Cerebellar cortex (tissue), 1 donor: ENCODE results near the gene FRMD4A.
A peak's percentile ranks its signal among the peaks of the same experiment; 100 is the strongest.
"Not testable (repeated sequence)": the region's sequence is repeated elsewhere in the genome, so short reads cannot be mapped to it uniquely, and the experiment has no call there.

ENCODE experiments used
- DNase-seq: peaks from one replicate; pipeline ENCODE4 v3.0.0-alpha.2; 2015; ENCODE audit warnings: low spot score

The FRMD4A gene

DNA sequence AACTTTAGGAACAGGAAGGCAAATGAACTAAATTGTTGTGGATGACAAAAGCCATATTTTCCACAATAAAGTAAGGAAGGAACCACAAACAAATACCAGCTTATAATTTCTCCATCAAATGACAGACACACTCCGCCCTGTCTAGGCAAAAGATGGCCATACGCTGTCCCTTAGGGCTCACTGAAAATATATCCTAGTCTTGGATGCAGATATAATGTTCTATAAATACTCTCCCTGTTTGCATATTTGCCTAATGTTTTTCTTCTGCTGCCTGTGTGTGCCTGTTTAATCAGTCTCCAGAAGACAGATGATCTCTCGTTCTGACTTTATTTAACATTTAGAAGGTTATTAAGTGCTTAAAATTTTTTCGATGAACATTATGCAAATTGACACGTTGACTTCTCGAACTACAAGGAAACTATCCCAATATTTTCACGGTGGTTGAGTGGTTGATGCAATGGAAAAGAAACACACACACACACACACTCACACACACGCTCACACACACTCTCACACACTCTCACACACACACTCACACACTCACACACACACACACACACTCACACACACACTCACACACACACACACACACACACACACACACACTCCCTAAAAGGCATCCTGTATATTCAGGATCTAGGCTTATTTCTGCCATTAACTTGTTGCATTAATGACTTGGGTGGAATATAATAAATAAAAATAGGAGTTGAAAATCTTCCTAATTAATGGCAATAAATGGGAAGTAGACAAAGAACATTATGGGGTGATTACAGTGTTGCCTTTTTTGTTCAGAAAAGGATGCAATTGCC is 446.9 kb downstream of the FRMD4A start:
- no peak for DNase-seq

- DNase-seq = peak; percentile 59
These were observed 448.5 kb downstream of the FRMD4A start for GRCh38 chr10:13882119-13882711.

DNA sequence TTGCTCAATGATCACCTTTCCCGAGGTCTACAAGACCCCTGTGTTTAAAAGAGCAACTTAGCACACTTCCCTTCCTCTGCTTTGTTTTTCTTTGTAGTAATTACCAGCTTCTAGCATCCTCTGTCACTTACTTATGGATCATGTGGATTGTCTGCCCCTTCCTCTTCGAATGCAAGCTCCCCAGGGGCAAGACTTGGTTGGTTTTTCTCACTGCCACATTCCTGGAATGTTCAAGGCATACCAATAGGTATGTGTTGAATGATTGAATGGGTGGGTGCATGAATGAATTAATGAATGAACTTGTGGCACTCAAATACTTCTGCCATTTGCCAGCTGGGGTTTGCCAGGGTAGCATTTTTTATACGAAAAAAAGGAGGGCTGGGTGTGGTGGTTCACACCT is 450.0 kb downstream of the FRMD4A start:
- no peak for DNase-seq

DNA sequence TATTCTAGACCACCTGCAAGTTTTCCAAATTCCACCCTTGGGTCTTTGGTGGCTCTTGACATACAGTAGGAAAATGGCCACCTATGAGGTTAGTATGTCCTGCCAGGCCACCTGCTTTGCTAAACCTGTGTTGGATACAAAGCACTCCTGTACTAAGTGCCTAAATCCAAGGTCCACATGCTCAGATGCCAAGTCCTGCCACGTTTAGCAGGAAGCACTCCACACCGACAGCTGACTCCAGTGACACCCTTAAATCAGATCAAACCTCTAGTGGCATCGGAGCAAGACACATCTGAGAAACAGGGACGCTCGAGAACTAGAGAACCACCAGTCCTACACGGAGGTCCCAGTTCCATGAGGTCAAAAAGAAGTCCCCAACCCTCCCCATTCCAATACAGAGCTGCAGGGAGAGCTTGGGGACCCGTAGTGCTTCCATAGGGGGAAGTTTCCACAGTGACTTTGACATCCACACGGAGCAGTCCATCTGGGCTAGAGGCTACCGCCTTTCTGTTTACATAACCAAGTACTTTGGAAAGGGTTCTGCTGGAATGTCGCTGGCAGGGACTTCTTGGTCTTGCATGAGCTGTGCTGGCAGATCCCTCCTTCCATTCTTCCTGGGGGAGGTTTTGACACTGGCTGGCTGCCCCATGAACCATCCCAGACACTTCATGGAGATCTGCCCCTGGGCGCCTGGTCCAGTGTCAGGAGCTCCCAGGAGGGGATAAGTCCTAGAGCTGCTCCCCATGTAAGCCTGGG is 453.4 kb downstream of the FRMD4A start:
- peak; percentile 27 for DNase-seq

- no peak for DNase-seq
These were observed 457.5 kb downstream of the FRMD4A start for GRCh38 chr10:13873196-13873595.

DNA sequence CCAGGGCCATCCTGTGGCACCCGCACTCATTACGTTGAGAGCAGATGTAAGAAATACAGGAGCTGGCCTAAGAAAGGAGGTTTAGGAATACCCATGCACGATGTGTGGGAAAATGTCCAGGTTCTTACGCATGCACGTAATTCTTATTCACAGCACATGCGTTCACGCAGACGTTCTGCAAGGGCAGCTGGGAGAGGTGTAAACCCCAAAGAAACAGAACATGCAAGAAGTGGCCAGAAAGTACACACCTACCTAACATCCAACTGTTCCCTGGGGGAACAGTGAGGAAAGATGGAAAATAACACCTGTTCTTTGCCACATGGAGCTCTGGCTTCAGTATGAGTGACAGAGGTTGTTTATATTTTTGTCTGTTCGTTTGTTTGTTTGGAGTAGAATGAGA is 458.3 kb downstream of the FRMD4A start:
- DNase-seq = no peak

DNA sequence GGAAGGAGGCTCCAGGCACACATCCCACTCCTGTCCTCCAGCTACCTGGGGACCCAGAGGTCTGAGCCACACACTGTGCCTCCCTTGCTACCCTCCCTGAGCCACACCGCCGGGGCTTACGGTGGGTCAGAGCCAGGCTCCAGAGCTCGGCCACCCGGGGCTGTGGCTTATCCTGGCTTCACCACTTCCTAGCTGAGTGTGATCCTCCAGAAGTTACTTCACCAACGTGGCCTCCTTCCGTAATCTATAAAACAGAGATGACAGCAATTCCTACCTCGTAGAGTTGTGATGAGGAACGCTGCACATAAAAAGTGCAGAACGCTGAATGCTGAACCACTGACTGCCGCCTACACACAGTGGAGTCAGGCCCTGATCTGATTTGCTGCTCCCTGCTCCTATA is 458.9 kb downstream of the FRMD4A start:
- no peak for DNase-seq

- no peak for DNase-seq
These were observed 459.7 kb downstream of the FRMD4A start for GRCh38 chr10:13871011-13871410.

DNA sequence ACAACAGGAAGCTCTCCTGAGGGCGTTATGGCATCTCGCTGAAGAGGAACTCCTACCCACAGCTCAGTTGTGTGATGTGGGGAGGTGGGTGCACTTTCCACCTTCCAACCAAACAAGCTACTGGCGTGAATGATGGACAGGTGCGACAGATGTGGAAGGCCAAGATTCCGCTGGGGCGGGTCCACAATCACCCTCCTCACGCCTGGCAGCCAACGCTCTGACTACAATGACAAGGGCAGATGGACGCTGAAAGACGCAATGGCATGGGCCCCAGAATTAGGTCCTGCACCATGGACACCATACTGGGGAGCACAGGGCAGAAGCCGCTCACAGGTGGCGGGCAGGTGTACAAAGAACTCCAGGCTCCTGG is 461.4 kb downstream of the FRMD4A start:
- DNase-seq = no peak

DNA sequence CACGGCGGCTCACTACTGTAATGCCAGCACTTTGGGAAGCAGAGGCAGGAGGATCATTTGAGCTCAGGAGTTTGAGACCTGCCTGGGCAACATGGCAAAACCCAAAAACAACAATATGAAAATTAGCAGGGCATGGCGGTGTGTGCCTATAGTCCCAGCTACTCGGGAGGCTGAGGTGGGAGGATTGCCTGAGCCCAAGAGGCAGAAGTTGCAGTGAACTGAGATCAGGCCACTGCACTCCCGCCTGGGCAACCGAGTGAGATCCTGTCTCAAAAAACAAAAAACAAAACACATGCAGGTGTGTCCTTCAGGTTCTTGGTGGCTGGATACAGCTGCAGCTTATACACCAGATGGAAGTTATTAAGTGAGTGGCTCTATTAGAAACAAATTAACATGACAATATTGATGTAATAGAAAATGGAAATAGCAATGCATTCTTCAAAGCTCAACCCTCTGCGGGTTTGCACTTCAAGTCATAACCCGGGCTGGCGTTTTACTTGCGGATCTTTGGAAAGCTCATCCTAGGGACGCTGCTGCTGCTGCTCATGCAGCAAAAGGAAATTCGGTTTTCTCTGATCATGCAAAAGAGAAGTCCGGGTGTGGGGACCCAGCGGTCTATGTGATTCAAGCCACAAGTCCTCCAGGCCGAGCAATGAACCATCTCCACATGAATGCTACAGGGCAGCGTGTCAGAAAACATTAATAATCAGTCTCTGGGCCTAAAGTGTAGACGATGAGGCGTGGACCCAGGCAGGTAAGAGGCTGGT is 462.0 kb downstream of the FRMD4A start:
- DNase-seq = no peak

DNA sequence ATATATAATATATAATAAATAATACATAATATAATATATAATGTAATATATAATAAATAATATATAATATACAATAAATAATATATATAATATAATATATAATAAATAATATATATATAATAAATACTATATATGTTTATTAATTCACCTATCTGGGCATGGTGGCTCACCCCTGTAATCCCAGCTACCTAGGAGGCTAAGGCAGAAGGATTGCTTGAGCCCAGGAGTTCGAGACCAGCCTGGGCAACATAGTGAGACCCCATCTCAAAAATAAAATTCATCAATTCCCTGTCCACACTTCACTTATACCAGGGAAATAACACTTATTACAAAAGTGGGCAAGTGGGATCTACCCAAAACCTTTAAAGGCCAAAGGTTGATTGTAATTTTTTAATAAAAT is 462.9 kb downstream of the FRMD4A start:
- DNase-seq = no peak

DNA sequence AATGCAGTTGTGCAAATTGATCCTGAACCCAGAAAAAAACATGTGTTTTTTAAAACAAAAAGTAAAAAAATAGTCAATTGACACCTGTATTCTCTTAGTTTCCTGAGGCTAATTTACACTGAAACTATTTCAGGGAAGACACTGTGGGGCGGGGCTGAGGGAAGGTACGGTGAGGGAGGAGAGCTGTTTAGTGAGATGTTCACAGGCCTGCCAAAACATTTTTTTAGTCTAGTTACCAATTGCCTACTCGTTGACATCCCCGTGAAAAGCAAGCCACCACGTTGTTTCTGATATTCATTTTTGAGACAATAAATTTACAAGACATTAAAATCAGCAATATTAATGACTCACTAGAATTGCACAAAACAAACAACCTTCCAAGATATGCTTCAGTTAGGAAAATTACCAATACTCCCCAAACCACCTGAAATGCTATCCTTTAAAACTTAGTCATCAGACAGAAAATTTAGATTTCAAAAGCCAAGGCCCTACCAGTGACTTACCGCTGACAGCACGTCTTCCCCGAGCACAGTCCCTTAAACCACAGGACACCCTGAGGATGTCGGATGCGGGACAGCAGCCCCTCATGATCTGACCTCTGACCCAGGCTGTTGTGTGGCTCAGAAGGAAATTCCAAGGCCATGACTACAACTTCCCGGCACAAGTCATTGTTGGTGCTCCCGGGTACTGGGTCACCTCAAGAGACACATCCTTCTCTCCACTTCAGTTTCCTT is 464.8 kb downstream of the FRMD4A start:
- DNase-seq = no peak

GRCh38 chr10:13865220-13865619 is 465.5 kb downstream of the FRMD4A start:
- DNase-seq = not testable (repeated sequence)

- DNase-seq = no peak
These were observed 468.0 kb downstream of the FRMD4A start for GRCh38 chr10:13862546-13863233.

DNA sequence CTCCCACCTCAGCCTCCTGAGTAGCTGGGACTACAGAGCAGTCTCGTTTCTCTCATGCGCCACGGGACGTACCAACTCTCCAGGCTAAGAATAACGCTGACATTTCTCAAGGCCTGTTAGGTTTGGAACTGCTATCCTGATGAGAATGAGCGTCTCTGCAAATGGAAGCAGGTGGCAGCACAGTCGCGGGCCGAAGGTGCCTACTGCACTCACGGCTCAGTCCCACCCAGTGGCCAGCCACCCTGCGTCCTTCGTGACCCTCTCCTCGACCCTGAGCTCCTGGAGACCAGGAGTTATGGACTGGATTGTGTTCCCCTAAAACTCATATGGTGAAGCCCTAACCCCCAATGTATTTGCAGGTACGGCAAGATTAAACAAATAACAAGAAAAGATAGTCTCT is 469.8 kb downstream of the FRMD4A start:
- no peak for DNase-seq

DNA sequence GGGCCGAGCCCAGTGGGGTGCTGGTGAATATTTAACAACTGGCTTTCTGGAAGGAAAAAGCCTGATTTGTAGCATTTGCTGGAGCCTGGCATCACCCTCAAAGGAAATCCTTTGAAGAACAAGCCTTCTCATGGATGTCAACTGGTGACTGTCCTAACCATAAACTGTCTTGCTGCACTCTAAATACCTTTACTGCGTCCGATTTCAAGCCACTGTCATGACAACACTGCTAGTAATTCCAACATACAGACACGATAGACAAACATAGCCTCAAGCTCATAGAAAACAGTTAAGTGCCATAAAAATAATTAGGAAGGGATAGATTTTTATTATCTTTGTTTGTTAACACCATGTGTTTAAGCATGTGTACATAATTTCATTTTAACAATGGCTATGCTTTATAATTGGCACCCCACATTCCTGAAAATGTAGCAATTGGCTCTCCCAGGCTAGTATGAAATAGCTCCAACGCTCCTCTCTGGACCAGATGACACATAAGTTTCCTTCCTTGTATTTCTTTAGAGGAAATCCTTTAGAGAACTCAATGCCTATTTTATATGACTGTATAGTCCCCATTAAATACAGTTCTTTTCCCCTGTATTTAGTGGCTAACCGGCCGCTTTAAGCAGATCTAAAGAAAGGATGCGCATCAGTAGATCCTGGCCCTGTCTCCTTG is 470.6 kb downstream of the FRMD4A start:
- no peak for DNase-seq

- no peak for DNase-seq
These were observed 472.0 kb downstream of the FRMD4A start for GRCh38 chr10:13858709-13859108.

DNA sequence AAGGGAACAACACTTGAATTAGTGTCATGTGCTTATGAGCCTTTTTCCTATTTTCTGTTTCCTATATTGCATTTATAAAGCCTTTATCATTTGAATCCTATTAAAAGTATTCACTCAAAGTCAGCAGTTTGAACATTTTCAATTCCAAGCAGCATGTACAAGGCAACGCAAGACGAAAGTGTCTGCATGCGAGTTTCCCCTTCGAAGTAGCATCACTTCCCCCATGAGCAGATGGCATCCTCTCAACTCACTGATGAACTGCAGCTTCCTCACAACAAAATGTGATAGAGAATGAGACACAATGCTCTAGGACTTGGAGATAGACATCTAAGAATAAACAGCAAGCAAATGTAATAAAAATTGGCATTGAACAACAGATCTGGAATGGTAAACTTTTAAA is 473.3 kb downstream of the FRMD4A start:
- no peak for DNase-seq

- DNase-seq = no peak
These were observed 476.9 kb downstream of the FRMD4A start for GRCh38 chr10:13853854-13854253.

GRCh38 chr10:13852872-13853271 is 477.9 kb downstream of the FRMD4A start:
- no peak for DNase-seq

DNA sequence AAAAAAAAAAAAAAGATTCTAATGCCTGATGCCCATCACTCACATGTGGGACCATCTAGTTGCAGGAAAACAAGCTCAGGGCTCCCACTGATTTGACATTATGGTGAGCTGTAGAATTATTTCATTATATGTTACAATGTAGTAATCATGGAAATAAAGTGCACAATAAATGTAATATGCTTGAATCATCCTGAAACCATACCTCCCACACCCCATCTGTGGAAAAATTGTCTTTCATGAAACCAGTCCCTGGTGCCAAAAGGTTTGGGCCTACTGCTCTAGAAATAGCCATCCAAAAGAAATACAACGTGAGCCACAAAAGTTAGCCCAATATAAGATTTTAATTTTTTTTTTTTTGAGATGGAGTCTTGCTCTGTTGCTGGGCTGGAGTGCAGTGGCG is 478.8 kb downstream of the FRMD4A start:
- DNase-seq = no peak
